Activated naive CD4-positive, alpha-beta T cell treated with anti-CD3 and anti-CD28 coated beads, Interleukin-2, amount 50 U/mL, for 24 hours (primary cell): ENCODE results near the gene FAM234B.
"Not testable (repeated sequence)": the region's sequence is repeated elsewhere in the genome, so short reads cannot be mapped to it uniquely, and the experiment has no call there.

Experiments
- H3K27ac Mint-ChIP-seq: one replicate; pipeline ENCODE4 v1.8.0; 2021; ENCODE audit warnings: mild to moderate bottlenecking, mixed read lengths
- H3K27me3 Mint-ChIP-seq: one replicate; pipeline ENCODE4 v1.8.0; 2021; ENCODE audit warnings: mixed read lengths
- H3K36me3 Mint-ChIP-seq: one replicate; pipeline ENCODE4 v1.8.0; 2021; ENCODE audit warnings: mixed read lengths
- H3K4me1 Mint-ChIP-seq: one replicate; pipeline ENCODE4 v1.8.0; 2021; ENCODE audit warnings: mixed read lengths
- H3K4me3 Mint-ChIP-seq: one replicate; pipeline ENCODE4 v1.8.0; 2021; ENCODE audit warnings: mild to moderate bottlenecking, mixed read lengths
- H3K9me3 Mint-ChIP-seq: one replicate; pipeline ENCODE4 v1.8.0; 2021; ENCODE audit warnings: mixed read lengths

Gene FAM234B

GRCh38 chr12:13005649-13006048 lies 38.5 kb upstream of the FAM234B start:
- no peak overlapping the region for H3K4me3 Mint-ChIP-seq
- peaks cover 10% of the 10 kb centered on the region for H3K4me1 Mint-ChIP-seq
- no peaks in the 10 kb centered on the region for H3K9me3 Mint-ChIP-seq
- no peaks in the 10 kb centered on the region for H3K27me3 Mint-ChIP-seq
- H3K36me3 Mint-ChIP-seq, result no peaks in the 10 kb centered on the region
- H3K27ac Mint-ChIP-seq, result no peak overlapping the region

- no peaks in the 10 kb centered on the region for H3K27me3 Mint-ChIP-seq
- H3K4me1 Mint-ChIP-seq, result no peaks in the 10 kb centered on the region
- H3K27ac Mint-ChIP-seq, result no peak overlapping the region
- H3K9me3 Mint-ChIP-seq, result no peaks in the 10 kb centered on the region
- H3K36me3 Mint-ChIP-seq, result no peaks in the 10 kb centered on the region
- H3K4me3 Mint-ChIP-seq, result no peak overlapping the region
Measured at GRCh38 chr12:13007496-13008233, 36.5 kb upstream of the FAM234B start.

GRCh38 chr12:13008741-13009380 lies 35.3 kb upstream of the FAM234B start:
- no peak overlapping the region for H3K4me3 Mint-ChIP-seq
- H3K36me3 Mint-ChIP-seq, result no peaks in the 10 kb centered on the region
- H3K27ac Mint-ChIP-seq, result no peak overlapping the region
- no peaks in the 10 kb centered on the region for H3K9me3 Mint-ChIP-seq
- no peaks in the 10 kb centered on the region for H3K27me3 Mint-ChIP-seq
- H3K4me1 Mint-ChIP-seq, result no peaks in the 10 kb centered on the region

GRCh38 chr12:13011098-13011497 lies 33.1 kb upstream of the FAM234B start:
- Mint-ChIP-seq H3K27ac (no peak overlapping the region), H3K9me3 (no peaks in the 10 kb centered on the region), H3K36me3 (no peaks in the 10 kb centered on the region), H3K4me1 (no peaks in the 10 kb centered on the region), H3K4me3 (no peak overlapping the region), H3K27me3 (peaks cover 2% of the 10 kb centered on the region)

- peaks cover 10% of the 10 kb centered on the region for H3K27me3 Mint-ChIP-seq
- no peak overlapping the region for H3K27ac Mint-ChIP-seq
- no peaks in the 10 kb centered on the region for H3K36me3 Mint-ChIP-seq
- H3K4me3 Mint-ChIP-seq, result no peak overlapping the region
- H3K9me3 Mint-ChIP-seq, result no peaks in the 10 kb centered on the region
- no peaks in the 10 kb centered on the region for H3K4me1 Mint-ChIP-seq
Measured at GRCh38 chr12:13022851-13023271, 21.3 kb upstream of the FAM234B start.

GRCh38 chr12:13023811-13024530 lies 20.2 kb upstream of the FAM234B start:
- peaks cover 10% of the 10 kb centered on the region for H3K27me3 Mint-ChIP-seq
- H3K4me3 Mint-ChIP-seq, result no peak overlapping the region
- no peak overlapping the region for H3K27ac Mint-ChIP-seq
- no peaks in the 10 kb centered on the region for H3K9me3 Mint-ChIP-seq
- no peaks in the 10 kb centered on the region for H3K36me3 Mint-ChIP-seq
- H3K4me1 Mint-ChIP-seq, result no peaks in the 10 kb centered on the region

GRCh38 chr12:13024531-13024916 lies 19.7 kb upstream of the FAM234B start:
- Mint-ChIP-seq H3K4me3 (no peak overlapping the region), H3K9me3 (no peaks in the 10 kb centered on the region), H3K27ac (no peak overlapping the region), H3K36me3 (no peaks in the 10 kb centered on the region), H3K4me1 (no peaks in the 10 kb centered on the region), H3K27me3 (peaks cover 8% of the 10 kb centered on the region)

- Mint-ChIP-seq H3K27me3 (peaks cover 6% of the 10 kb centered on the region), H3K4me3 (no peak overlapping the region), H3K9me3 (no peaks in the 10 kb centered on the region), H3K27ac (no peak overlapping the region), H3K36me3 (no peaks in the 10 kb centered on the region), H3K4me1 (no peaks in the 10 kb centered on the region)
Measured at GRCh38 chr12:13026286-13026685, 17.9 kb upstream of the FAM234B start.

- Mint-ChIP-seq H3K27ac (no peak overlapping the region), H3K9me3 (no peaks in the 10 kb centered on the region), H3K36me3 (no peaks in the 10 kb centered on the region), H3K27me3 (peaks cover 6% of the 10 kb centered on the region), H3K4me3 (no peak overlapping the region), H3K4me1 (no peaks in the 10 kb centered on the region)
Measured at GRCh38 chr12:13027032-13027431, 17.1 kb upstream of the FAM234B start.

- no peaks in the 10 kb centered on the region for H3K9me3 Mint-ChIP-seq
- peaks cover 6% of the 10 kb centered on the region for H3K27me3 Mint-ChIP-seq
- H3K4me3 Mint-ChIP-seq, result no peak overlapping the region
- H3K27ac Mint-ChIP-seq, result no peak overlapping the region
- H3K4me1 Mint-ChIP-seq, result no peaks in the 10 kb centered on the region
- H3K36me3 Mint-ChIP-seq, result no peaks in the 10 kb centered on the region
Measured at GRCh38 chr12:13027508-13027907, 16.7 kb upstream of the FAM234B start.

GRCh38 chr12:13028825-13029570 lies 15.2 kb upstream of the FAM234B start:
- Mint-ChIP-seq H3K36me3 (no peaks in the 10 kb centered on the region), H3K4me1 (no peaks in the 10 kb centered on the region), H3K9me3 (no peaks in the 10 kb centered on the region), H3K27me3 (peaks cover 6% of the 10 kb centered on the region), H3K27ac (no peak overlapping the region), H3K4me3 (no peak overlapping the region)

GRCh38 chr12:13030541-13031291 lies 13.5 kb upstream of the FAM234B start:
- H3K9me3 Mint-ChIP-seq, result no peaks in the 10 kb centered on the region
- no peaks in the 10 kb centered on the region for H3K36me3 Mint-ChIP-seq
- H3K4me3 Mint-ChIP-seq, result no peak overlapping the region
- no peak overlapping the region for H3K27ac Mint-ChIP-seq
- no peaks in the 10 kb centered on the region for H3K4me1 Mint-ChIP-seq
- peaks cover 2% of the 10 kb centered on the region for H3K27me3 Mint-ChIP-seq

GRCh38 chr12:13032164-13032563 lies 12.0 kb upstream of the FAM234B start:
- Mint-ChIP-seq H3K36me3 (no peaks in the 10 kb centered on the region), H3K27me3 (peaks cover 2% of the 10 kb centered on the region), H3K9me3 (no peaks in the 10 kb centered on the region), H3K4me1 (no peaks in the 10 kb centered on the region), H3K4me3 (no peak overlapping the region), H3K27ac (no peak overlapping the region)

- H3K4me1 Mint-ChIP-seq, result no peaks in the 10 kb centered on the region
- H3K9me3 Mint-ChIP-seq, result no peaks in the 10 kb centered on the region
- H3K36me3 Mint-ChIP-seq, result no peaks in the 10 kb centered on the region
- no peaks in the 10 kb centered on the region for H3K27me3 Mint-ChIP-seq
- no peak overlapping the region for H3K27ac Mint-ChIP-seq
- H3K4me3 Mint-ChIP-seq, result no peak overlapping the region
Measured at GRCh38 chr12:13033476-13033875, 10.7 kb upstream of the FAM234B start.

- H3K4me3 Mint-ChIP-seq, H3K4me1 Mint-ChIP-seq, H3K27me3 Mint-ChIP-seq: not testable (repeated sequence)
Measured at GRCh38 chr12:13035335-13035734, 8.8 kb upstream of the FAM234B start.

More at GRCh38 chr12:13035335-13035734, 8.8 kb upstream of the FAM234B start:
- not testable (repeated sequence) for H3K9me3 Mint-ChIP-seq, H3K27ac Mint-ChIP-seq, H3K36me3 Mint-ChIP-seq
